Right atrium auricular region (tissue), 2 donors: ENCODE results near the gene PGP. TPM values are rescaled to one million over a fixed set of nuclear protein-coding genes. Genes with fewer than 3 reads are reported as not detected.
A peak's percentile ranks its signal among the peaks of the same experiment; 100 is the strongest.

ENCODE experiments used
- DNase-seq: peaks from one replicate; pipeline ENCODE4 v3.0.0-alpha.2; 2019; ENCODE audit warnings: low spot score
- H3K27ac ChIP-seq, 2 donors: fragments of 200-600 bp; sonication (generic); 1 replicate in 1 of 2; 2 replicates in 1 of 2; pipeline ENCODE4 v1.5.1; 2016 to 2019
- H3K27me3 ChIP-seq, 2 donors: fragments of 200-600 bp; sonication (generic); one replicate each; pipeline versions ENCODE4 v1.5.1 to v1.6.0; 2017 to 2019
- H3K36me3 ChIP-seq: fragments of 200-600 bp; sonication (generic); one replicate; pipeline ENCODE4 v1.5.1; 2016
- H3K4me1 ChIP-seq, 2 donors: fragments of 200-600 bp; sonication (generic); one replicate each; pipeline versions ENCODE4 v1.5.1 to v1.6.0; 2017 to 2019
- H3K4me3 ChIP-seq, 2 donors: fragments of 200-600 bp; sonication (generic); 1 replicate in 1 of 2; 2 replicates in 1 of 2; pipeline ENCODE4 v1.5.1; 2017 to 2019; ENCODE audit warnings: mild to moderate bottlenecking in 1 of 2, moderate library complexity in 1 of 2
- H3K9me3 ChIP-seq, 2 donors: fragments of 200-600 bp; sonication (generic); one replicate each; pipeline ENCODE4 v1.5.1; 2019
- CTCF ChIP-seq, 2 donors: fragments of 200-600 bp; sonication (generic); IDR thresholded peaks; one replicate each; pipeline ENCODE4 v1.5.1; 2019; ENCODE audit warnings: antibody characterized with exemption in 2 of 2
- total RNA-seq, 2 donors: library from RNA; depleted of rRNA; stranded (reverse); fragments of >200 nt; gene quantifications; one replicate each; pipeline ENCODE4 v1.1.0, GENCODE V29; 2016

PGP gene
- total RNA-seq, 2 donors from 2014 or later = 15.5 to 17.7 TPM

GRCh38 chr16:2213817-2214718, 572 bp downstream of the PGP start:
- Histone ChIP-seq H3K27ac (peak overlapping the region; percentile 85), H3K36me3 (peaks cover 9% of the 10 kb centered on the region), H3K27me3 (no peaks in the 10 kb centered on the region), H3K9me3 (no peaks in the 10 kb centered on the region), H3K4me3 (peak overlapping the region; percentile 60 to 89), H3K4me1 (peaks cover 0 to 32% of the 10 kb centered on the region in 2 donors)
- TF ChIP-seq CTCF (IDR thresholded peaks at IDR 0.05) = no peak
- no peak for DNase-seq

- Histone ChIP-seq H3K27ac (peak overlapping the region; percentile 85), H3K4me1 (peaks cover 0 to 32% of the 10 kb centered on the region in 2 donors), H3K36me3 (peaks cover 23% of the 10 kb centered on the region), H3K27me3 (no peaks in the 10 kb centered on the region), H3K4me3 (peak overlapping the region; percentile 60 to 89), H3K9me3 (no peaks in the 10 kb centered on the region)
- TF ChIP-seq CTCF (IDR thresholded peaks at IDR 0.05) = no peak
- DNase-seq = no peak
These were observed 2.0 kb downstream of the PGP start for GRCh38 chr16:2212362-2213324.

- H3K27ac ChIP-seq = peak overlapping the region; percentile 85
- no peak for DNase-seq
- H3K36me3 ChIP-seq = peaks cover 29% of the 10 kb centered on the region
- no peaks in the 10 kb centered on the region for H3K9me3 ChIP-seq
- H3K4me1 ChIP-seq = peaks cover 0 to 32% of the 10 kb centered on the region in 2 donors
- H3K27me3 ChIP-seq = no peaks in the 10 kb centered on the region
- no peak overlapping the region for H3K4me3 ChIP-seq
- TF ChIP-seq CTCF (IDR thresholded peaks at IDR 0.05) = no peak
These were observed 2.7 kb downstream of the PGP start for GRCh38 chr16:2211923-2212347.

GRCh38 chr16:2210386-2211365, 4.0 kb downstream of the PGP start, which contains the start of gene BRICD5:
Gene BRICD5, minus strand, starts transcription at chr16:2210863. Its CDS starts 30 bp downstream, at chr16:2210833.
- Histone ChIP-seq H3K9me3 (no peaks in the 10 kb centered on the region), H3K36me3 (peaks cover 30% of the 10 kb centered on the region), H3K4me1 (peaks cover 0 to 40% of the 10 kb centered on the region in 2 donors), H3K27me3 (no peaks in the 10 kb centered on the region), H3K27ac (peak within 1 kb of the TSS; percentile 85), H3K4me3 (no peak within 1 kb of the TSS)
- TF ChIP-seq CTCF (IDR thresholded peaks at IDR 0.05) = no peak
- no peak for DNase-seq

- no peaks in the 10 kb centered on the region for H3K9me3 ChIP-seq
- H3K4me1 ChIP-seq = peaks cover 0 to 37% of the 10 kb centered on the region in 2 donors
- peaks cover 30% of the 10 kb centered on the region for H3K36me3 ChIP-seq
- H3K4me3 ChIP-seq = no peak overlapping the region
- no peak for DNase-seq
- no peak for TF ChIP-seq CTCF (IDR thresholded peaks at IDR 0.05)
- no peaks in the 10 kb centered on the region for H3K27me3 ChIP-seq
- H3K27ac ChIP-seq = no peak overlapping the region
These were observed 4.7 kb downstream of the PGP start for GRCh38 chr16:2210009-2210332.
